Left lung (tissue), 10 donors: ENCODE measurements around the gene AIG1. TPM values are rescaled to one million over a fixed set of nuclear protein-coding genes. Genes with fewer than 3 reads are reported as not detected.

ENCODE experiments used
- ATAC-seq: fragments of 200-7000 bp; cut with Tn5 transposase; one replicate; pipeline ENCODE4 v1.9.1; 2020; ENCODE audit warnings: moderate library complexity
- DNase-seq, 4 donors: peaks; one replicate each; pipeline ENCODE4 v3.0.0-alpha.2; 2013 to 2020
- H3K27ac ChIP-seq, 2 donors: fragments of 200-600 bp; sonication (generic) in 1 of 2; one replicate each; pipeline versions ENCODE4 v1.5.0 to v1.8.0; 2020 to 2021
- H3K27me3 ChIP-seq, 2 donors: fragments of 200-600 bp; sonication (generic) in 1 of 2; one replicate each; pipeline versions ENCODE4 v1.5.0 to v1.8.0; 2020 to 2021
- H3K36me3 ChIP-seq, 2 donors: fragments of 200-600 bp; sonication (generic) in 1 of 2; one replicate each; pipeline versions ENCODE4 v1.5.0 to v1.8.0; 2020 to 2021
- H3K4me1 ChIP-seq, 2 donors: fragments of 200-600 bp; one replicate each; pipeline ENCODE4 v1.8.0; 2021
- H3K4me3 ChIP-seq, 2 donors: fragments of 200-600 bp; sonication (generic) in 1 of 2; one replicate each; pipeline versions ENCODE4 v1.5.0 to v1.8.0; 2020 to 2021; ENCODE audit warnings: mild to moderate bottlenecking in 1 of 2
- H3K9me3 ChIP-seq, 2 donors: fragments of 200-600 bp; sonication (generic) in 1 of 2; one replicate each; pipeline versions ENCODE4 v1.5.0 to v1.8.0; 2020 to 2021
- CTCF ChIP-seq, 2 donors: fragments of 200-600 bp; sonication (generic) in 1 of 2; IDR thresholded peaks; one replicate each; pipeline versions ENCODE4 v1.5.0 to v1.8.0; 2021; ENCODE audit warnings: antibody characterized with exemption in 2 of 2
- intact Hi-C, 2 donors: fragments of 100-400 bp; cut with DNase I; formaldehyde crosslinking; loops; one replicate each; pipeline versions ENCODE4 v1.11.2 to v1.14.2; 2022
- polyA plus RNA-seq, 6 donors: library from polyadenylated mRNA; unstranded; fragments of 120-200 nt; gene quantifications; one replicate each; pipeline ENCODE4 v1.2.1, GENCODE V29; 2013; ENCODE audit not compliant: insufficient read length in 6 of 6
- total RNA-seq, 2 donors: library from RNA; stranded (reverse); fragmentation: NEBNext Ultra II Directional; extraction: Animal tissue kit (Norgen Biotek cat#: 25700); gene quantifications; one replicate each; pipeline ENCODE4 v1.2.1, GENCODE V29; 2021
- donor health status: DM: no; HTN: yes; CAD: no.
- donor health status: DM: no; HTN: no; CAD: no.

AIG1 gene
- total and polyA plus RNA-seq, 8 donors = 34.7 to 45.4 (median 36.8) TPM

GRCh38 chr6:143112084-143112768, 51.5 kb downstream of the AIG1 start:
- no peak overlapping the region for H3K27ac ChIP-seq
- H3K4me3 ChIP-seq = no peak overlapping the region
- no peak for TF ChIP-seq CTCF (IDR thresholded peaks at IDR 0.05)
- H3K4me1 ChIP-seq = no peaks in the 10 kb centered on the region
- no peak for ATAC-seq
- no peaks in the 10 kb centered on the region for H3K9me3 ChIP-seq
- DNase-seq = no peak
- H3K27me3 ChIP-seq = no peaks in the 10 kb centered on the region
- intact Hi-C loops = no loop called here
- H3K36me3 ChIP-seq = no peaks in the 10 kb centered on the region

- Histone ChIP-seq H3K9me3 (no peaks in the 10 kb centered on the region), H3K4me3 (no peak overlapping the region), H3K27ac (no peak overlapping the region), H3K27me3 (no peaks in the 10 kb centered on the region), H3K4me1 (no peaks in the 10 kb centered on the region), H3K36me3 (no peaks in the 10 kb centered on the region)
- no peak for ATAC-seq
- TF ChIP-seq CTCF (IDR thresholded peaks at IDR 0.05) = no peak
- no peak for DNase-seq
- intact Hi-C loops = no loop called here
These were observed 52.1 kb downstream of the AIG1 start for GRCh38 chr6:143112837-143113236.

- H3K27ac ChIP-seq = no peak overlapping the region
- H3K27me3 ChIP-seq = no peaks in the 10 kb centered on the region
- no peak for DNase-seq
- intact Hi-C loops = no loop called here
- no peaks in the 10 kb centered on the region for H3K36me3 ChIP-seq
- no peaks in the 10 kb centered on the region for H3K4me1 ChIP-seq
- no peak for TF ChIP-seq CTCF (IDR thresholded peaks at IDR 0.05)
- no peak overlapping the region for H3K4me3 ChIP-seq
- peaks cover 0 to 4% of the 10 kb centered on the region in 2 donors for H3K9me3 ChIP-seq
- no peak for ATAC-seq
These were observed 55.0 kb downstream of the AIG1 start for GRCh38 chr6:143115728-143116127.

- H3K4me1 ChIP-seq = no peaks in the 10 kb centered on the region
- H3K27ac ChIP-seq = no peak overlapping the region
- no peaks in the 10 kb centered on the region for H3K27me3 ChIP-seq
- DNase-seq = no peak
- ATAC-seq = no peak
- H3K36me3 ChIP-seq = no peaks in the 10 kb centered on the region
- TF ChIP-seq CTCF (IDR thresholded peaks at IDR 0.05) = no peak
- intact Hi-C loops = no loop called here
- H3K4me3 ChIP-seq = no peak overlapping the region
- peaks cover 0 to 4% of the 10 kb centered on the region in 2 donors for H3K9me3 ChIP-seq
These were observed 56.4 kb downstream of the AIG1 start for GRCh38 chr6:143117108-143117507.

- Histone ChIP-seq H3K9me3 (peaks cover 0 to 4% of the 10 kb centered on the region in 2 donors), H3K4me3 (no peak overlapping the region), H3K4me1 (no peaks in the 10 kb centered on the region), H3K36me3 (no peaks in the 10 kb centered on the region), H3K27ac (no peak overlapping the region), H3K27me3 (no peaks in the 10 kb centered on the region)
- intact Hi-C loops = no loop called here
- ATAC-seq = no peak
- DNase-seq = no peak
- TF ChIP-seq CTCF (IDR thresholded peaks at IDR 0.05) = no peak
These were observed 58.6 kb downstream of the AIG1 start for GRCh38 chr6:143119260-143119659.
